H1 (cell line): ENCODE data around the gene LFNG. TPM values are rescaled to one million over a fixed set of nuclear protein-coding genes. Genes with fewer than 3 reads are reported as not detected.

Experiments used
- CTCF ChIA-PET: fragments of 300-600 bp; sonication (Branson Sonifier 250); formaldehyde crosslinking; loops from one replicate; lab custom pipeline; 2021; ENCODE audit not compliant: partially characterized antibody; lab: Charles Lee
- POLR2A ChIA-PET: fragments of 300-600 bp; sonication (Branson Sonifier 250); formaldehyde crosslinking; loops from one replicate; lab custom pipeline; 2021; ENCODE audit warnings: inconsistent platforms; ENCODE audit not compliant: partially characterized antibody; lab: Charles Lee
- DNase-seq, 2 experiments: peaks; one replicate each; pipeline versions ENCODE4 v3.0.0 to v3.0.0-alpha.2; 2010 to 2022; ENCODE audit warnings: low spot score in 2 of 2, low read depth in 1 of 2, mixed read lengths in 1 of 2
- FAIRE-seq: peaks from 2 replicates; lab custom pipeline; 2011; peaks lifted over from hg19 to GRCh38; lab: Jason Lieb, UNC
- H2AFZ ChIP-seq: 2 replicates; pipeline ENCODE4 v1.8.1; 2012; ENCODE audit warnings: low read length, inconsistent platforms
- H2AK5ac ChIP-seq: 2 replicates; pipeline ENCODE4 v1.6.1; 2013; ENCODE audit warnings: low read depth, low read length
- H2BK120ac ChIP-seq: replicated peaks from 2 replicates; pipeline ENCODE3; 2013; ENCODE audit warnings: low read depth, low read length, inconsistent platforms
- H2BK12ac ChIP-seq: 2 replicates; pipeline ENCODE4 v1.6.1; 2013; ENCODE audit warnings: low read depth, low read length
- H2BK15ac ChIP-seq: 2 replicates; pipeline ENCODE4 v1.6.1; 2013; ENCODE audit warnings: low read length
- H2BK20ac ChIP-seq: 2 replicates; pipeline ENCODE4 v1.6.1; 2013; ENCODE audit warnings: low read length
- H2BK5ac ChIP-seq: 2 replicates; pipeline ENCODE4 v1.6.1; 2013; ENCODE audit warnings: low read depth, low read length
- H3K14ac ChIP-seq: 2 replicates; pipeline ENCODE4 v1.6.1; 2013; ENCODE audit warnings: inconsistent platforms; ENCODE audit not compliant: insufficient read length
- H3K18ac ChIP-seq: 2 replicates; pipeline ENCODE4 v1.6.1; 2013; ENCODE audit warnings: low read length; ENCODE audit errors: extremely low read depth
- H3K23ac ChIP-seq: 2 replicates; pipeline ENCODE4 v1.6.1; 2013; ENCODE audit warnings: inconsistent platforms; ENCODE audit not compliant: insufficient read length
- H3K23me2 ChIP-seq: 2 replicates; pipeline ENCODE4 v1.6.1; 2013; ENCODE audit warnings: low read depth, low read length
- H3K27ac ChIP-seq: 2 replicates; pipeline ENCODE4 v1.6.1; 2011; ENCODE audit warnings: low read depth, low read length, inconsistent platforms
- H3K27me3 ChIP-seq, 4 experiments: replicated peaks in 1 of 4; 1 replicate in 1 of 4; 2 replicates in 3 of 4; pipeline versions ENCODE4 v1.6.1 to v1.8.1; 2011 to 2013; ENCODE audit warnings: low read length in 3 of 4, mild to moderate bottlenecking in 3 of 4, inconsistent platforms in 2 of 4, mixed read lengths in 2 of 4, moderate library complexity in 1 of 4; ENCODE audit not compliant: control insufficient read depth in 3 of 4, insufficient read depth in 3 of 4; ENCODE audit errors: extremely low read depth in 1 of 4
- H3K36me3 ChIP-seq, 4 experiments: 2 replicates each; pipeline versions ENCODE4 v1.6.1 to v1.8.1; 2011 to 2013; ENCODE audit warnings: mild to moderate bottlenecking in 4 of 4, low read length in 3 of 4, moderate library complexity in 2 of 4, control low read depth in 1 of 4, inconsistent platforms in 1 of 4; ENCODE audit not compliant: insufficient read depth in 4 of 4, control insufficient read depth in 2 of 4
- H3K4ac ChIP-seq: replicated peaks from 2 replicates; pipeline ENCODE3; 2013; ENCODE audit warnings: low read length, low read depth, mixed read lengths, inconsistent platforms; ENCODE audit not compliant: insufficient read length
- H3K4me1 ChIP-seq, 4 experiments: replicated peaks in 1 of 4; 1 replicate in 1 of 4; 2 replicates in 3 of 4; pipeline versions ENCODE4 v1.6.1 to v1.8.1; 2011 to 2013; ENCODE audit warnings: low read length in 3 of 4, inconsistent platforms in 2 of 4, mixed read lengths in 1 of 4; ENCODE audit not compliant: insufficient read depth in 4 of 4, control insufficient read depth in 3 of 4
- H3K4me2 ChIP-seq, 2 experiments: 2 replicates each; pipeline versions ENCODE4 v1.6.1 to v1.8.1; 2011 to 2013; ENCODE audit warnings: low read depth in 2 of 2, low read length in 2 of 2, control low read depth in 1 of 2, inconsistent platforms in 1 of 2, mild to moderate bottlenecking in 1 of 2; ENCODE audit not compliant: insufficient read depth in 1 of 2
- H3K4me3 ChIP-seq, 4 experiments: fragments of 200-600, 300-600 bp in 1 of 4; sonication (generic), shearing (Covaris generic), sonication (Bioruptor Twin) in 1 of 4; 2 replicates each; pipeline versions ENCODE4 v1.5.1 to v1.8.1; 2011 to 2016; ENCODE audit warnings: low read length in 4 of 4, low read depth in 3 of 4, control low read depth in 2 of 4, inconsistent platforms in 2 of 4, mild to moderate bottlenecking in 2 of 4, mixed read lengths in 1 of 4, moderate library complexity in 1 of 4; ENCODE audit not compliant: insufficient read depth in 2 of 4; ENCODE audit errors: extremely low read depth in 1 of 4
- H3K56ac ChIP-seq: replicated peaks from 2 replicates; pipeline ENCODE3; 2013; ENCODE audit warnings: low read depth, mild to moderate bottlenecking, mixed read lengths, low read length, inconsistent platforms; ENCODE audit not compliant: insufficient read length
- H3K79me1 ChIP-seq: 2 replicates; pipeline ENCODE4 v1.6.1; 2013; ENCODE audit warnings: low read depth, low read length, control low read depth
- H3K79me2 ChIP-seq, 2 experiments: 2 replicates each; pipeline versions ENCODE4 v1.6.1 to v1.8.1; 2012 to 2013; ENCODE audit warnings: low read length in 2 of 2, mild to moderate bottlenecking in 2 of 2, inconsistent platforms in 1 of 2; ENCODE audit not compliant: insufficient read depth in 2 of 2, control insufficient read depth in 1 of 2
- H3K9ac ChIP-seq, 4 experiments: replicated peaks in 1 of 4; 1 replicate in 1 of 4; 2 replicates in 3 of 4; pipeline versions ENCODE4 v1.6.1 to v1.8.1; 2011 to 2013; ENCODE audit warnings: low read depth in 3 of 4, low read length in 3 of 4, control low read depth in 2 of 4, mild to moderate bottlenecking in 2 of 4, moderate library complexity in 2 of 4, inconsistent platforms in 1 of 4; ENCODE audit errors: extremely low read depth in 1 of 4
- H3K9me3 ChIP-seq, 2 experiments: 2 replicates each; pipeline versions ENCODE4 v1.6.1 to v1.8.1; 2012 to 2013; ENCODE audit warnings: mild to moderate bottlenecking in 2 of 2, moderate library complexity in 2 of 2, control low read depth in 1 of 2, inconsistent platforms in 1 of 2, low read depth in 1 of 2, low read length in 1 of 2, mixed read lengths in 1 of 2; ENCODE audit not compliant: insufficient read depth in 2 of 2
- H4K20me1 ChIP-seq, 2 experiments: replicated peaks in 1 of 2; 2 replicates each; pipeline versions ENCODE3 to v1.8.1; 2011 to 2013; ENCODE audit warnings: inconsistent platforms in 2 of 2, low read length in 2 of 2, mild to moderate bottlenecking in 1 of 2; ENCODE audit not compliant: insufficient read depth in 2 of 2, control insufficient read depth in 1 of 2
- H4K5ac ChIP-seq: 2 replicates; pipeline ENCODE4 v1.6.1; 2013; ENCODE audit warnings: low read length, low read depth, mixed read lengths, inconsistent platforms; ENCODE audit not compliant: insufficient read length
- H4K8ac ChIP-seq: 2 replicates; pipeline ENCODE4 v1.8.0; 2013; ENCODE audit warnings: mild to moderate bottlenecking, moderate library complexity, low read length, inconsistent platforms; ENCODE audit not compliant: insufficient read depth; ENCODE audit errors: extremely low read depth
- H4K91ac ChIP-seq: replicated peaks from 2 replicates; pipeline ENCODE3; 2013; ENCODE audit warnings: low read length, mixed read lengths, inconsistent platforms; ENCODE audit not compliant: insufficient read length
- BCL11A ChIP-seq, 2 experiments: IDR thresholded peaks; one replicate each; pipeline ENCODE4 v1.6.1; 2011; ENCODE audit warnings: low read depth in 2 of 2, low read length in 2 of 2, mild to moderate bottlenecking in 2 of 2
- EP300 ChIP-seq, 2 experiments: IDR thresholded peaks; 1 replicate in 1 of 2; 2 replicates in 1 of 2; pipeline ENCODE4 v1.6.1; 2011 to 2012; ENCODE audit warnings: low read depth in 2 of 2, low read length in 2 of 2, mild to moderate bottlenecking in 2 of 2, borderline replicate concordance in 1 of 2, inconsistent platforms in 1 of 2, moderate library complexity in 1 of 2
- KDM4A ChIP-seq: IDR thresholded peaks from one replicate; pipeline ENCODE4 v1.7.1; 2012; ENCODE audit warnings: low read depth, mild to moderate bottlenecking, moderate library complexity, low read length, inconsistent platforms; ENCODE audit not compliant: severe bottlenecking
- KDM5A ChIP-seq: fragments of 200-600 bp; IDR thresholded peaks from 2 replicates; pipeline ENCODE4 v1.7.1; 2012; ENCODE audit warnings: mild to moderate bottlenecking, low read length, inconsistent platforms, mixed read lengths
- MAFK ChIP-seq: IDR thresholded peaks from 2 replicates; pipeline ENCODE4 v1.6.1; 2012; ENCODE audit warnings: low read depth, mild to moderate bottlenecking, improper control_type of control experiment, low read length
- MAX ChIP-seq: IDR thresholded peaks from 2 replicates; pipeline ENCODE4 v1.6.1; 2012; ENCODE audit warnings: inconsistent platforms
- POLR2AphosphoS5 ChIP-seq: IDR thresholded peaks from 2 replicates; pipeline ENCODE4 v1.6.1; 2011; ENCODE audit warnings: low read depth, low read length
- SAP30 ChIP-seq: fragments of 300-600 bp; sonication (generic); IDR thresholded peaks from 2 replicates; pipeline ENCODE4 v1.7.1; 2012; ENCODE audit warnings: low read length, moderate library complexity, mild to moderate bottlenecking, inconsistent platforms; ENCODE audit not compliant: insufficient read depth, insufficient replicate concordance
- SP4 ChIP-seq: IDR thresholded peaks from 2 replicates; pipeline ENCODE4 v1.6.1; 2012; ENCODE audit warnings: low read length, inconsistent platforms
- TCF12 ChIP-seq: IDR thresholded peaks from 2 replicates; pipeline ENCODE4 v1.6.1; 2011; ENCODE audit warnings: low read depth, mild to moderate bottlenecking, low read length
- WGBS, 2 experiments: shearing (Covaris generic) in 1 of 2; methylation state at CpG; one replicate each; pipeline versions ENCODE4 v1.1.6 to v1.1.7; 2013 to 2015; ENCODE audit warnings: low lambda C conversion rate in 2 of 2, mixed read lengths in 2 of 2, inconsistent platforms in 1 of 2, low coverage in 1 of 2, missing lambda C conversion rate in 1 of 2; ENCODE audit not compliant: insufficient replicate concordance in 2 of 2, insufficient coverage in 1 of 2, insufficient read length in 1 of 2; ENCODE audit errors: extremely low coverage in 1 of 2, missing lambda C conversion rate in 1 of 2; 5-methylcytosine and 5-hydroxymethylcytosine counted together
- polyA plus RNA-seq, 7 experiments: library from polyadenylated mRNA; depleted of rRNA in 3 of 7; stranded (reverse) in 5 of 7; unstranded in 2 of 7; fragments of >200 nt in 5 of 7; fragments of 200-250 nt in 2 of 7; gene quantifications; 1 replicate in 5 of 7; 2 replicates in 1 of 7; 4 replicates in 1 of 7; pipeline versions ENCODE4 v1.2.1 to v1.2.3, GENCODE V29; 2011 to 2013; ENCODE audit warnings: missing spikeins in 2 of 7, mixed read lengths in 2 of 7
- total RNA-seq: library from RNA; stranded (reverse); fragmentation: NEBNext Ultra II Directional; extraction: Animal tissue kit (Norgen Biotek cat#: 25700); gene quantifications from 2 replicates; pipeline ENCODE4 v1.2.1, GENCODE V29; 2021

The LFNG gene
- total and polyA plus RNA-seq, 2 of the 8 experiments (the other 6 are each of a cell fraction or from before 2014, with no cell fraction given) = 31.6 to 35.6 TPM

- Histone ChIP-seq H3K36me3 (peaks cover 7 to 28% (median 19%) of the 10 kb centered on the region in 4 experiments; a peak in 6 of 8 replicates), H2BK5ac (peak overlapping the region; percentile 99), H2AK5ac (peak overlapping the region; percentile 91; the same call in 1 of the 2 replicates), H2BK20ac (peak overlapping the region; percentile 89; the same call in 1 of the 2 replicates), H4K91ac (peak overlapping the region; percentile 100), H2BK12ac (peak overlapping the region; percentile 87), H2BK15ac (peak overlapping the region; percentile 83), H3K14ac (no peak overlapping the region), H3K23me2 (peaks cover 17% of the 10 kb centered on the region), H3K9me3 (no peaks in the 10 kb centered on the region), H3K27ac (peak overlapping the region; percentile 78), H3K56ac (peak overlapping the region; percentile 90), H3K27me3 (peaks cover 0 to 12% (median 3%) of the 10 kb centered on the region in 4 experiments; a peak in 5 of 7 replicates), H3K4me2 (peak overlapping the region; percentile 67 to 85), H3K79me1 (no peaks in the 10 kb centered on the region; the same call in 1 of the 2 replicates), H3K23ac (no peak overlapping the region), H3K9ac (peak overlapping the region in 3 of 4 experiments; percentile 8 to 63 (median 63); a peak in 5 of 7 replicates), H3K18ac (peak overlapping the region; percentile 99), H4K5ac (peak overlapping the region; percentile 96), H2BK120ac (peak overlapping the region; percentile 98), H4K8ac (peak overlapping the region; percentile 88), H4K20me1 (peaks cover 18 to 36% of the 10 kb centered on the region in 2 experiments), H3K79me2 (peaks cover 0 to 20% of the 10 kb centered on the region in 2 experiments; a peak in 3 of 4 replicates), H3K4ac (peak overlapping the region; percentile 97), H2AFZ (no peak overlapping the region), H3K4me1 (peaks cover 0 to 61% (median 44%) of the 10 kb centered on the region in 4 experiments; a peak in 6 of 7 replicates), H3K4me3 (peak overlapping the region in 3 of 4 experiments; percentile 23 to 73 (median 38); a peak in 5 of 8 replicates)
- 4% methylated on average over 32 of the region's 51 CpGs; no CpG with 5 or more reads in 1 of the 2 experiments for WGBS, 2 experiments
- DNase-seq (peak in 1 of 2 experiments; percentile 78), FAIRE-seq (no peak)
- POLR2A ChIA-PET = interaction anchor here (0.6 to 8.2 kb wide), 21 partner anchors 12 to 121 kb away, joined by 3 to 68 read pairs (median 3); partner anchors contain the start of gene TTYH3
- CTCF ChIA-PET = interaction anchor here (0.6 to 6.9 kb wide), 6 partner anchors 8 to 73 kb away, joined by 3 to 42 read pairs (median 3); no protein-coding TSS in a partner anchor
- TF ChIP-seq SP4 (no peak), MAFK (no peak), MAX (peak; percentile 66), TCF12 (no peak), BCL11A (IDR thresholded peaks at IDR 0.05; ENCODE audit: low read depth in 2 of 2, low read length in 2 of 2) (no peak), KDM4A (no peak), POLR2AphosphoS5 (no peak), SAP30 (no peak), KDM5A (no peak), EP300 (IDR thresholded peaks at IDR 0.05; ENCODE audit: borderline replicate concordance in 1 of 2, low read depth in 2 of 2, low read length in 2 of 2) (no peak)
Measured at GRCh38 chr7:2523941-2524807, 4.6 kb downstream of the LFNG start.
